Measurements from ENCODE around the gene SCP2. TPM values are rescaled to one million over a fixed set of nuclear protein-coding genes. Genes with fewer than 3 reads are reported as not detected.

Gene SCP2
- total RNA-seq (10 to 100 TPM; 45.7 to 83.2 (median 60.4) TPM), polyA plus RNA-seq (100 to 1,000 TPM in 1 of 2 donors, 10 to 100 TPM in 1; 73.4 to 110 TPM)

GRCh38 chr1:52927212-52928014, at the start of gene SCP2:
TSS of gene SCP2 (plus strand) at chr1:52927276. CDS start at chr1:52927397, 121 bp downstream.
- Histone ChIP-seq H3K36me3 (no peaks in the 10 kb centered on the region), H3K4me3 (peak within 1 kb of the TSS; percentile 57 to 84 (median 66)), H3K9me3 (no peaks in the 10 kb centered on the region), H3K4me1 (peaks cover 10 to 21% (median 14%) of the 10 kb centered on the region in 3 donors), H3K27ac (peak within 1 kb of the TSS; percentile 14 to 71 (median 59)), H3K27me3 (no peaks in the 10 kb centered on the region)
- intact Hi-C loops (cut with DNase I): no loop called here
- TF ChIP-seq CTCF (IDR thresholded peaks at IDR 0.05): no peak
- FAIRE-seq (no peak), DNase-seq (peak; percentile 78 to 94 (median 85)), ATAC-seq (peak; percentile 91 to 96 (median 92))
- WGBS, 2 donors: 0 to 1% methylated on average over 57 to 65 of the region's 65 CpGs

GRCh38 chr1:52877554-52877953, 49.5 kb upstream of the SCP2 start:
- Histone ChIP-seq H3K36me3 (no peaks in the 10 kb centered on the region), H3K9me3 (no peaks in the 10 kb centered on the region), H3K27ac (no peak overlapping the region), H3K4me3 (no peak overlapping the region), H3K4me1 (no peaks in the 10 kb centered on the region), H3K27me3 (no peaks in the 10 kb centered on the region)
- ATAC-seq: no peak
- intact Hi-C loops (cut with DNase I): no loop called here
- no peak for DNase-seq
- no peak for FAIRE-seq
- WGBS, 2 donors: 88 to 96% methylated on average over 3 of the region's 3 CpGs
- no peak for TF ChIP-seq CTCF (IDR thresholded peaks at IDR 0.05)

- no peaks in the 10 kb centered on the region for H3K36me3 ChIP-seq
- FAIRE-seq (no peak), ATAC-seq (peak in 2 of 4 donors; percentile 28 to 53), DNase-seq (no peak)
- intact Hi-C loops (cut with DNase I): no loop called here
- whole genome bisulfite sequencing, 2 donors: 82 to 89% methylated on average over 2 of the region's 2 CpGs
- TF ChIP-seq CTCF (IDR thresholded peaks at IDR 0.05): no peak
- no peak overlapping the region for H3K4me3 ChIP-seq
- no peak overlapping the region for H3K27ac ChIP-seq
- H3K9me3 ChIP-seq: no peaks in the 10 kb centered on the region
- H3K4me1 ChIP-seq: no peaks in the 10 kb centered on the region
- H3K27me3 ChIP-seq: no peaks in the 10 kb centered on the region
These were observed 46.9 kb upstream of the SCP2 start for GRCh38 chr1:52880206-52880605.

GRCh38 chr1:52887483-52887882, 39.6 kb upstream of the SCP2 start:
- ATAC-seq (no peak), FAIRE-seq (no peak), DNase-seq (no peak)
- Histone ChIP-seq H3K27me3 (no peaks in the 10 kb centered on the region), H3K4me1 (no peaks in the 10 kb centered on the region), H3K27ac (no peak overlapping the region), H3K36me3 (no peaks in the 10 kb centered on the region), H3K4me3 (no peak overlapping the region), H3K9me3 (no peaks in the 10 kb centered on the region)
- TF ChIP-seq CTCF (IDR thresholded peaks at IDR 0.05): no peak
- WGBS, 2 donors: 81 to 84% methylated on average over 4 of the region's 4 CpGs
- intact Hi-C loops (cut with DNase I): no loop called here

All from pancreas (tissue), 10 donors.